NCI-H524 (cell line): Measurements from ENCODE around the gene HOXD4.

Experiments
- DNase-seq, 2 experiments: peaks; one replicate each; lab custom pipeline; 2025; lab: John Stamatoyannopoulos, UW

Gene HOXD4

DNA sequence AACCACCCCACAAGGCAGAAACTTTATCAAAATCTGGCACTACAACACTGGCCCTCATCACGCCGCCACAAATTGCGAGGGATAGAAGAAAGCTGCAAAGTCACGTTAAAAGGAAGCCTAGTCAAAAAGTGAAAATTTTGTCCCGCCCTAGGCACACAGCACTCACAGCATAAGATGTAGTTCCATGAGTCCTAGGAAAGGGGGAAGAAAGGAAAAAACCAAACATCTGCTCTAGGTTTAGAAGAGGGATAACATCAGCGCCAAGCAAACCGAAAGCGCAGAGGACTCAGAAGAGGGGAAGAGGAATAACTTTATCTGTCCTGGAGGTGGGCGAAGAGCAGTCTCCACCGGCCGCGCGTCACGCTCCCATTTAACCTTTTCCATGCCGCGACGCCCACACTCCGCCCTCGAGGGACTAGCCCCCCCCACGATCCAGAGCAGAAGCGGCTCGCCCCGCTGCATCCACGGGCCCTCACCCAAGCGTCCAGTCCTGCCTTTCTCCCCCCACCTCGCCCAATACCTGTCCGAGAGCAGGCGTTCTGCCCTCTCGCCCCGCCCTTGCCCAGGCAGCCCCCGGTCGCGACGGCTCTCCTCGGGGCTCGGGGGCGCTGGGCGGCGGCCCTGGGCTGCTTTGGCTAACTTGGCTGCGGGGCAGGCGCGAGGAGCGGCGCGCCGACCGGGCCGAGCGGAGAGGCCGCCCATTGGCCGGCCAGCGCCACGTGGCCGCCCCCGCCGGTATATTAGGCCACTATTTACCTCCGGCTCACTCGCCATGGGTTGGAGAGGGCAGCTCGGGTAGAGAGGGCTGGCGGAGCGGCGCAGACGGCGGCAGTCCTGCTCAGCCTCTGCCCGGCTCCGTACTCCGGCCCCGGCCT, 36.8 kb downstream of the HOXD4 start, which contains the start of gene HOXD1:
TSS of gene HOXD1 (plus strand) at position 770 of the 875 bp plus-strand sequence. CDS start 134 bp downstream, outside the sequence.
- DNase-seq = peak; percentile 26 to 67

GRCh38 chr2:176188774-176189680, 37.7 kb downstream of the HOXD4 start:
- peak in 1 of 2 experiments; percentile 46 for DNase-seq

- no peak for DNase-seq
Measured at GRCh38 chr2:176189681-176190641, 38.6 kb downstream of the HOXD4 start.

DNA sequence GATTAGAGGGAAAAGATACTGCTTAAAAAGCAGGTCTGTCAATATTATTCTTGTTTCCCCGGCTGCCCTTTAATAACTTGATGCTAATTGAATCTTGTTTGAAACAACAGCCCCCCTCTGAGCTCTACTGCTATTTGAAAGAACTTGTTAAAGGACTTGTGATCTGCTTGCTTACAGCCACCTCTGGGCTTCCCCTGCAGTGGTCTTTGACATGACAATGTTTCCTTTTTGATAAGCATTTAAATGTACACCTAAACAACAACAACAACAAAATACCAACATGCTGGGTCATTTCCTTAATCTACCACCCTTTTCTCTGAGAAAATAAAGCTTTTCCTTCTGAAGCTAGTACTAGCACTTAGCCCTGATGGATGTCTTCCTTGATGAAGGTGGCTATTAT, 41.0 kb downstream of the HOXD4 start:
- DNase-seq = no peak

- DNase-seq = no peak
Measured at GRCh38 chr2:176193048-176193447, 41.7 kb downstream of the HOXD4 start.

DNA sequence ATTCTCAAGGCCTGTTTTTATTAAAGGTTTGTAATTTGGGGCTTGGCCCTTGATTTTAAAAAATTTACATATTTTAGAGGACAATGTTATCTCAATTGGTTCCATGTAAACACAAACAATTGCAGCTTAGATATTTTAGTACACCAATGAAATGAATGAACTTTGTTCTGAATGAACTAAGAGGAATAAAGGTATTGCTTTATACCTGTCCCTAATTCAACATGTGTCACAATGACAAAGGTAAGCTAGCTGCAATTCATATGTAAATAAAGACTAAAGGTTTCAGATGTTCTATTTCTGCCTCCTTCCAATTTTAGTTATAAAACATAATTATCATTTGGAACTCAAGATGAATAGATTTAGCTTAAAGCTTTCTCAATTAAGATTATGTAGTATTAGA, 48.6 kb downstream of the HOXD4 start:
- DNase-seq = no peak

DNA sequence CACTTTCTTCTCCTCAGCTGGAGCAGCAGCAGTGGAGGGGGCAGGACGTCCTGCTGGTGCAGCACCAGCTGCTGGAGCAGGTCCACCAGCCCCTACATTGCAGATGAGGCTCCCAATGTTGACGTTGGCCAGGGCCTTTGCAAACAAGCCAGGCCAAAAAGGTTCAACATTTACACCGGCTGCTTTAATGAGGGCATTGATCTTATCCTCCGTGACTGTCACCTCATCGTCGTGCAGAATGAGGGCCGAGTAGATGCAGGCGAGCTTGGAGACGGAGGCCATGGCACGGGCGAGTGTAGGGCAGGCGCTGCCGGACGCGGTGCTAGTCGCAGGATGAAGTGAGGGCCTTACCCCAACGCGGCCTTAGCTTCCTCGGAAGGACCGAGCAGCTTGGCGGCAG, 49.6 kb downstream of the HOXD4 start:
- DNase-seq = no peak

DNA sequence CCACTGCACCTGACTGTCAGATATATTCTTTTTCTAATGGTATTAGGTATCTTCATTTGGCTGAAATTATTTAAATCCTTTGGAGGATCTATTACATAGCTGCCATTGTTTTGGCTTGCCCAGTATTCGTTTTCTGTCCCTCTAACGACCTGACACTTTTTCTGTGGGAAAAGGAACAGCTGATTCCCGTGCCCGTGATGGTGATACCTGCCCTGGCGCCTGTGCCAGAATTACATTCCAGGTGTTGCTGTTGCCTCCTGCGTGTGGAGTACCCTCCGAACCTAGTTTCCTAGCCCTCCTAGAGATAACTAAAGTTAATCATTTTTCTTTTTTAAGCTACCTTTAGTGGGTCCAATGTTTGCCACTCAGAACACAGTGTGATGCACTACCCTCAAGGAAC, 51.1 kb downstream of the HOXD4 start:
- DNase-seq = no peak
